ENCODE measurements around the gene HSPH1.
"Not testable (repeated sequence)": the region's sequence is repeated elsewhere in the genome, so short reads cannot be mapped to it uniquely, and the experiment has no call there.

HSPH1 gene

DNA sequence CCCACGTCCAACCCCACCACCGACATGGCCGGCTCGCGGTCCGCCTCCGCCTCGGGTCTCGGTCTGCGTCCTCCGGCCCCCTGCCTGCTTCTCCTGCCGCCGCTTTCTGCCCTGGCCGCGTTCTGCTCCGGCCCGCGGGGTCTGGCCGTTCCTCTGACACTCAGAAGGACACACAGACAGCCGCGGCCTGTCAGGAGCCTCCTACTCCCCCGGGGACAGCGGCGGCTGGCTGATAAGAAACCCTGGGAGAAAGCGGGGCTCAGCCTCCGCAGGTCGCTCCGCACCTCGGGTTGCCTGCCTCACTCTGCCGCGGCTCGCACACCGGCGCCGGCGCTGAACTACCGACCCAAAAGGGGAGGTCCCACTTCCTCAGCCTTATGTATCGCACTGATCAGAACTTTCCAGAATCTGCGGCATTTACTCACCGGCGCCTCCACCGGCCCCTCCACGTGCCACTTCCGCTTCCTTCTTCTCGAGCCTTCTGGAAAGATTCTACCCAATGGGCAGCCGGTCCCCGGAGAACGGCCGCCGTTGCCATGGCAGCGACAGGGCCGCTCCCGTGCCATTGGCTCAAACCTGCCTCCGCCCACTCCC, at the start of gene HSPH1:
Gene HSPH1, minus strand, starts transcription at position 348 of the 594 bp plus-strand sequence. Its CDS starts 322 bp downstream, at position 26.
- peak; percentile 99 for DNase-seq

DNA sequence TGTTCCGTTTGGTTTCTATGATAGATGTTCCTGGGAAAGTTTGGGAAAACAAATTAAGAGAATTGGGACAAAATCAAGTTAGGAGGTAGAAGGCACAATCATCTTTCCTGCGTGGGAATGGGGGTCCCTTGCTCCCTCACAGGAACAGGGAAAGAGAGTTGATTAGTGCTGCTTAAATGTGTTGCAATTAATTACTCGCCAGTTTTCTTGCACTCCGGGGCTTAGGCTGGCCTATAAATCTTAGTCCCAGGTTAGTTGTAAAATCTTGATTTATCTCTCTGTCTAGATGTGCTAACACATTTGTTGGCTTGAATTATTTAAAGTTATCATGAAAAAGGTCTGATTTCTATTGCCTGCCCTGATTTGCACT, 48.1 kb upstream of the HSPH1 start:
- no peak for DNase-seq

DNA sequence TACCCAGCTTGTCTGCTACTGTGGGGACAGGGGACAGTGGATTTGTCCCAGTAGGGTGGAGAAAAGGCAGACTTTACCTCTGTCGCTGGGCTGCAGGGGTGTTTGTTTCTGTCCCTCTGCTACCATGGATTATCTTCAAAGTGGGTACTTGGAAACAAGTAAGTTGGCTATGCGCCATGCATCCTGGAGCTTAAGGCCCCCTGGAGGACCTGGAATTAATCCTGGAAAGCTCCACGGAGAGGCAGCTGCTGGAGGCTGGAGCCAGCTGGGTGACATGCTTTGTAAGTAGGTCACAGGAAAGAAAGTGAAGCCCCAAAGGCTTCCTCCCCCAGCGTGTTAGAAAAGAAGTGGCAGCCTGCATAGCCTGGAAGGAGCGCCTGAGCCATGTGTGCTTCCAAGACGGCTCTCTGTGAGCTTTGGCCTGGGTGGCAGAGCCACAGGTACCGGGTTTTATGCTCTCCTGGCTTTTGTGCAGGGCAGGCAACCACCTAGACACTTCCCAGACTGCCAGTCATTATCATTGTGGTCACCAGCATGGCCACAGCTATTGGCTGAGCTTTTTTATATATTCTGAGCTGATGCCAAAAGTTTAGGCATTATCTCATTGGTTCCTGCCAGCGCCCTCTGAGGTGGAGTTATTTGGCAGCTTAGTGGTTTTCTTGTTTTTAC, 47.6 kb upstream of the HSPH1 start:
- no peak for DNase-seq

DNA sequence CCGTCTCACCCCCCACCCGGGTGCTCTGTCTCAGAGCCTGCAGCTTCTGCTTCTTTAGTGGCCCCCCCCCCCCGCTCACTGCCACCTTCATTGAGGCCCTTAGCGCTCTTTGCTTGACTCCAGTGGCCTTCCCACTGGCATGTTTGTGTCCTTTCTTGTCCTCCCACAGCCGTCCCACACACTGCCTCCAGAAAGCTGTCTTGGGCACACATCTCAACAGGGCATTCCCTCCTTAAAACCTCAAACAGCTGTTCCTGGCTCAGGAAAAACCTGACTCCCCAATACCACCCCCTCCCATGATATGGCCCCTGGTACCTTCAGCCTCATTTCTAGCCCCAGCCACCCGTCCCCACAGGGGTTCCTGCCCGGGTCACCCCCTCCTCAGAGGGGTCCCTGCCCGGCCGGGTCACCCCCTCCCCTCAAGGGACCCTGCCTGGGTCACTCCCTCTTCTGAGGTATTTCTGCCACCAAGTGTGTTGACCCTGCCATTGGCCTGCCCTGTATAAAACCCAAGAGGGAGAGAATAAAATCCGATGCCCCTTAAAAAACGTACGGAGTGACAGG, 46.9 kb upstream of the HSPH1 start:
- no peak for DNase-seq

DNA sequence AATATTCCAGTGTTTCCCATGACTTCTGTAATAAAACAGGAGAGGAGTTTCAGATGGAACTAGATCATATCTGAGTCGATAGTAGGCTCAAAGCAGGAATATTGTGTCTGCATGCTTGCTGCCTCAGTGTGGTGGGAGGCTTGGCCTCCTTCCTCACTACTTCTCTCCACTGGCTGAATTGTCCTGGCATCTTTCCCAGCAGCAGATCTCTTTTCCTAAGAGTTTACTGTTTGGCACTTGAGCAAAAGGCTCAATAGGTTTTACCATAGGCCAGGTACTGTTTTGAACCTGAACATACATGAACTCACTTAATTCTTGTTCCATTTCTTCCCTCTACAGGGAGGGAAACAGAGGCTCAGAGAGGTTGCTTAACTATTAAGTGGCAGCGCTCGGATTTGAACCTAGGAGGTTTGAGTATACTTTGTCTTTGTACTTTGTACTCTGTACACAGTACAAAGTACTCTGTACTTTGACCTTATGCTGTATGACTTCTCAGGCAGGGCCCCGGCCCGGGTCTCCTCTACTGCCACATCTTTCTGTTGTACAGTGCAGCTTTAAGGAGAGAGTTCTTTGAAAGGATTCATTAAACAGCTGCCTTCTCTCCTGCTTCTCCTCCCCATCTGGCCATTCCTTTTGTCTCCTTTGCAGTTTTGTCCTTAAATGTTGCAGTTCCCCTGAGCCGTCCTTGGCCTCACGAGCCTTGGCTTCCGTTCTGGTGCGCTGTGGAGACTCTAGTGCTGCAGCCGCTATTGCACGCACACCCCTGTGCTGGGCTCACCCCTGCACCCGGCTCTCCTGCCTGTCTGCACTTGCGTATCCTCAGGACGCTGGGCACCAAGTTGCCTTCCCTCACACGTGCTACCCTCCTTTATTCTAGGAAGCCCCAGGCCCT, 46.2 kb upstream of the HSPH1 start:
- no peak for DNase-seq

DNA sequence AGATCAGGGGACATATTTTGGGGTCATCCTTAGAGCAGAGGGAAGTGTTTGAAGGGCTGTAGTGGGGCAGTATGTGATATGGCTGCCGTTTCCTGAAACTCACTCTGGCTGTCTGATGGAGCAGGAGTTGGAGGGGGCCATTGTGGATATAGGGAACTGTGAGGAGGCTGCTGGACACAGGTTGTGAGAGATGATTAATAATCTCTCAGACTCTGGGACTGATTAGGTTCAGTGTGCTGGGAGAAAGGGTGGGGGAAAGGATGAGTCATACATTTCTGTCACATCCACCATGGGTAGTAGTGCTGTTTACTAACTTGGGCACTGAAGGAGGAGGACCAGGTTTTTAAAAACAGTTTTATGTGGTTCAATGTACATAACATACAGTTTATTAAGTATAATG, 42.9 kb upstream of the HSPH1 start:
- DNase-seq: no peak

DNA sequence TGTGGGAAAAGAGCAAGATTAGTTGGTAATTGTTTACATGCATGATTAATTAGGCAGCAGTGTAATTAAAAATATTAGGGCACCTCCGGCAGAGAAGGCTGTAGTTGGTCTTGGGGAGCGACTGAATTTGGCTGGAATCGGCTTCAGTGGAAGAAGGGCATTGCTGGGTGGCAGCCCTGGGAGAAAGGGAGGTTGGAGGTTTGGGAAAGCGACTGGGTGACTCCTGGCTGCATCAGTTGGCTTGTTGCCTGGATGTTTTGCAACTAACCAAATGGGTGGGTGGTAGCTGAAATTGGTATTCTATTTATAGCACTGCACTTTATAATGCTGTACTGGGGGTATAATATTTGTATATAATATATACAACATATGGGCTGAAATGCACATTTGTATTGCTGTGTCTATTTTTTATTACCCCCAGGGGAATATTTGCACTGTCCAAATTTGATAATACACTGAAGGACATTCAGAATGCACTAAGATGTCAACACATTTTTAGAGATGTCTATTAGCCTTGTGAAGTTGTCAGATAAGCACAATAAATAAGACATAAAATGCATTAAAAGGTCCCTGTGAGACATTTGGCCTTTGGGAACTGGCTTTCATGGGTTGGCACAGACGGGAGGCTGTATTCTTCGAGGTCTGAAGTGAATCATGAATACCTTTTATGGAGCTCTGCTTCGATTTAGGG, 39.8 kb upstream of the HSPH1 start:
- DNase-seq: no peak

DNA sequence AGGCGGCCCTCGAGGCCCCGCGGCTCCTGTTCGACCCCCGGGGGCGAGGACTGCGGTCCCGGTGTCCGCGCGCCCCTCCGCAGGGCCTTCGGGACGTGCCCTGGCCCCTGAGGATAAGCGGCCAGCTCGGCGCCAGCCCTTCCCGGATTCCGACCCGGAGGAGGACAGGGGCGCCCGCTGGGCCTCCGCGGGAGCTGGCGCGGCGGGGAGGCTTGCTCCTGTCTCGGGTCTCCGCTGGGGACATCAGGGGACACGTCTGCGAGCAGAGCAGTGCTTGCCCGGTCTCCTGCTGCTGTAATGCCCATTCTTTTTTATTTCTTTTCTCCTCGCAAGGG, 38.9 kb upstream of the HSPH1 start:
- peak; percentile 35 for DNase-seq

DNA sequence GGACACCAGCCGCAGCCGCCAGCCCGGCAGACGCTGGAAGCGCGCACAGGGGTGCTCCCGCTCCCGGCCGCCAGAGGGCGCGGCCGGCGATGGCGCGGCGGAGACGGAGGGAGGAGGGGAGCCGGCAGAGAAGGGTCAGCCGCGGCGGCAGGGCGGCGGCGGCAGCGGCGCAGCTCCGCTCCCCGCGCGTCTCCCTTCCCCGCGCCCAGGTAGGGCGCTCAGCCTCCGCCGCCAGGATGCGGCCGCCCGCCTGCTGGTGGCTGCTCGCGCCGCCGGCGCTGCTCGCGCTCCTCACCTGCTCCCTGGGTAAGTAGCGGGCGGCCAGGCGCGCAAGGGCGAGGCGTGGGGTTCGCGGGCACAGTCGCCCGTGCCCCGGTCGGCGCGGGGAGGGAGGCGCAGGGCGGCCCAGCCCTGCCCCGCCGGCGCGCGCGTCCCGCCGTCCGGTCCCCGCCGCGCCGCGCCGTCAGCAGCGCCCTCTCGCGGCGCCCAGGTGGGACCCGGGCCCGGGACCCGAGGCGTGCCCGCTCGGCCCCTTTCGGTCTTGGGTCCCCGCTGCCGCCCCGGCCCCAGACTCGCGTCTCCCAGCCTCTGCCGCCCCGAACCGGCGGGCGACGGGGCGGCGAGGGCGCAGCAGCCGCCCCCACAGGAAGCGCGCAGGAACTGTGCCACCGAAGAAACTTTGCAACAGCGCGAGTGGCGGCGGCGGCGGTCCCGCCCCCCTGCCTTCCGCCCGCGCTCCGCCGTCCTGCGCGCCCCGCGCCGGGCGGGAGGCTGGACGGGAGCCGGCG, 38.3 kb upstream of the HSPH1 start, which contains the start of gene B3GLCT:
Gene B3GLCT, plus strand, starts transcription at position 127 of the 788 bp plus-strand sequence. Its CDS starts 110 bp downstream, at position 237.
- peak; percentile 70 for DNase-seq

DNA sequence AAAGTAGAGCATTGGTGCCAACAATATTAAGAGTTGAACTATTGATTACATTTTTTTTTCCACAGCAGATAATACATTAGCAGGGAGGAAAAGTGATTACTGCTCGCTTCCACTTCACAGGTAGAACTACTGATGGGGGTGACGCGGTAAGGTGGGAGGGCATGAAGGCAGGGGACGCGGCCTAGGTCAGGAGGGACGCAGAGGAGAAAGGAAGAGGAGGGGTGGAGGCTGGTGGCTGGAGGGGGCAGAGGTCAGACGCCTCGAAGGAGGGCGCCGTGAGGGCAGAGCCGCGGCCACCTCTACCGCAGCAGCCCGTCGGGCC, 37.8 kb upstream of the HSPH1 start:
- no peak for DNase-seq

DNA sequence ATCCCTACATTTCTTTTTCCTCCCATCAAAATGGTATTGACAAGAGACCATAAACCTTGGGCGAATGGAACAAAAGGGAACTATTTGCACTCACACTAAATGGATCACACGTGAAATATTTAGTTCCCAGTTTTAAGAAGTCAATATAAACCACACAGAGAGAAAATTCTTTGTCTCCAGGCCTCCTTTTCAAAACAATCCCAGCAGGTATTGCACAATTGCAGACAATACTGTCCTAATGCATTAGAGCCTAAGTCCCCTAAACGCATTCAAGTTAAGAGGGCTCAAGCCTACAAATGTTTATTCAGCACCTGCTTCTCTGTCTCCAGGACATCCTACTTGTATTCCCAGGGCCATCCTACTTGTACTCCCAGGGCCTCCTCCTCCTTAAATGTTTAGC, 36.8 kb upstream of the HSPH1 start:
- no peak for DNase-seq

DNA sequence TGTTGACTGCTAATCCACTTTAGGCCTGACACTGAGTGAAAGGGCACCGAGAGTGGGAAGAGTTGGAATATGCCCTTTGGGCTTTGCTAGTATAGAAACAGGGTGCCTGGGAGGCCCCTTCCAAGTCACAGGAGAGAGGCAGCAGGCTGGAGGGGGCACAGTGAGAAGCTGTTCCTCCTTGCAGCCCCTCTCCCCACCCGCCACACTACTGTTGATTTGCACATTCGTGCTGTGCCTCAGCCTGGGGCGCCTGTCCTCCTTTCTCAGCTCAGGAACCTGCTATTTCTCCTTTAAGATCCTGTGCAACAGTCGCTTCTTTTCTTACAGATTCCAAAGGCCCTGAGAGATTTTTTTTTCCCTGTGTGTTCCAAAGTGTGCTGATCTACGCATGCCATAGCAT, 35.3 kb upstream of the HSPH1 start:
- no peak for DNase-seq

DNA sequence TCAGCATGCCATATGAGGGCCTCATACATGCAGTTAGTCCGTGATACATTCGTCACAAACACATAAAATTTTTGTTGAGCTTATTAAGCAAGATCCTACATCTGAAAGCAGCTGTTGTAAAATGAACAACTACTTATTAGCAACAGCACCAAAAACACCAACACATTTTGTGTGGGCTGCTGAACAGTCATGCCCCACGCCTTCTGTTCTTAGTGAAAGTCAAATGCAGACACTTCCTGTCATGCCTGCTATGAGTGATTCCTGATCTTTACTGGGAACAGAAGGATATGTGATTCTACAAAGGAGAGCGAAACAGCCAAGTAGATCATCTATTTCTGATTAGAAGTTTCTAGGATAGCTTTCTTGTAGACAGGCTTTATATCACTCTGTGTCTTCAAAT, 33.9 kb upstream of the HSPH1 start:
- DNase-seq: no peak

DNA sequence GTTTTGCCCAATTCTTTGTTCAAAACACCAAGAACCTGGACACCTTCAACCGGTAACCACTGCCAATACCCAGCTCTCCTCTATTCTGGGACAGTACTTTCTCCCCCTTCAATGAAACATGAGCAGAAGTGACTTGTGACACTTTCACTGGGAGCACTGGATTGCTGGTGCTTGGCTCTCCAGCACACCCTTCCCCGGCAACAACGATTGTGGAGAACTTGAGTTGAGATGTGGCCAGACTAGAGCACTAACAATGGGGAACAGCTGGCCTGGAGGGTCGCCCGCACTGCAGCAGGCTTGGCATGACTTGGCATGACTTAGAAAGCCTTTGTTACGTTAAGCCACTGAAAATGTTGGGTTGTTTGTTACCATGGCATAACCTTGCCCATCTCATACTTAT, 30.6 kb upstream of the HSPH1 start:
- DNase-seq: no peak

DNA sequence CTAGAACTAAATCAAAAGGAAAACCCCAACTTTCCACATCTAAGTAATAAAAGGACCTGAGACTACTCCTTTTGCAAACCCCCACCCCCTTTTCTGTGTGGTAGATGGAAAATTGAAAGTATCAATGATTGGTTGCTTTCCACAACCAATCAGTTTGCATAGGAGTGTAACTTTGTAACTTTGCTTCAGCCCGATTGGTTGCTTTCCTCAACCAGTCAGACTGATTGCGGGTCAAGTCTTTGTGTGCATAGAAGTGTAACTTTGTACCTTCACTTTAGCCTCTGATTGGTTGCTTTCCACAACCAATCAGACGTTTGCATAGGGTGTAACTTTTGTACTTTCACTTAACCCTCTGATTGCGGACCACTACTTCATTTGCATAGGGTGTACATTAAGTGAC, 30.0 kb upstream of the HSPH1 start:
- DNase-seq: no peak

DNA sequence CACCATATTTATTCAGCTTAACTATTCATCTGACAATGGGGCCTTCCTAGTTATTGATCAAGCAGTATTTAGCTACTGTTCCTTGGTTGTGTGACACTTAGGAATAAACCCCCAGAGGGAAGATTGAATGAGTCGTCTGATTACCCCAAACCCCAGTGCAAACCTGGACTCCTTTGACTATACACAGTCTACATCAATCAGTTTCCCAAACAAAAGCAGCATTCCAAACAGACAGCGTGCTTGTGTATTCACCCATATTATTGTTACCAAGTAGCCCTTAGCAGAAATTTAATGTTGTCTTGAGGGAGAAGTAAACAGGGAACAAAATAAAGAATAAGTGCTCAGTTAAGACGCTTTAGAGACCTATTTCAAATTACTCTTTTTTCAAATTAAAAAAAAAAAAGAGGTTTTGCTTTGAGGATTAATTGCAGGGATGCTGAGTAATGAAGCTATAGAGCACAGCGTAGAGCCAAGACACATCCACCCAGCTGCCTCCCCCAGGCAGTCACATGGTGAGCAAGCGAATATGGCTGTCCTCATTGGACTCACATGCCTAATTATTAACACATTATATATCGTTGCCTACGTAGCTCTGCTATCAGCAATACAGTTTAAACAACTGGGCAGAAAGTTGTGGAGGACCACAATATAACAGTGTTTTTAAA, 23.4 kb upstream of the HSPH1 start:
- DNase-seq: no peak

DNA sequence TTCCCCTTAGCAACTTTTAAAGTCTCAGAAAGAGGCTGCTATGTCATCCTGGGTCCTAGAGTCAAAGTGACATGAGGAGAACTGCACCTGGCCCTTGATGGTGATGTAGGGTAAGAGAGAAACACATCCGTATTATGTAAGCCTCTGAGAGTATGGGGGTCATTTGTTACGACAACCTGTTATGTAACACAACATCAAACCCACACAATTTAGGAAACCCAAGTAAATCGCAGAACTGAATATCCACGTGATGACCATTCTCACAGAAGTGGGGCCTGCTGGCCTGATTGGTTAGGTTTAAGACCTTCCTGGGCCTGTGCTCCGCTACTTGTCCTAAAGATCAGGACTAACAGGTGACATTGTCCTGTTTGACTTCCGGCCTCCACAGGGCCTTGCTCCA, 22.7 kb upstream of the HSPH1 start:
- no peak for DNase-seq

DNA sequence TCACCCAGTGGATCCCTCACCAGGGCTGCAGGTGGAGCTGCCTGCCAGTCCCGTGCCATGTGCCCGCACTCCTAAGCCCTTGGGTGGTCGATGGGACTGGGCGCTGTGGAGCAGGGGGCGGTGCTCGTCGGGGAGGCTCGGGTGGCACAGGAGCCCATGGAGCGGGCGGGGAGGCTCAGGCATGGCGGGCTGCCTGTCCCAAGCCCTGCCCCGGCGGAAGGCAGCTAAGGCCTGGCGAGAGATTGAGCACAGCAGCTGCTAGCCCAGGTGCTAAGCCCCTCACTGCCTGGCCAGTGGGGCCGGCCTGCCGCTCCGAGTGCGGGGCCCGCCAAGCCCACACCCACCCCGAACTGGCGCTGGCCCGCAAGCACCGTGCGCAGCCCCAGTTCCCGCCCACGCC, 21.3 kb upstream of the HSPH1 start:
- DNase-seq: no peak

DNA sequence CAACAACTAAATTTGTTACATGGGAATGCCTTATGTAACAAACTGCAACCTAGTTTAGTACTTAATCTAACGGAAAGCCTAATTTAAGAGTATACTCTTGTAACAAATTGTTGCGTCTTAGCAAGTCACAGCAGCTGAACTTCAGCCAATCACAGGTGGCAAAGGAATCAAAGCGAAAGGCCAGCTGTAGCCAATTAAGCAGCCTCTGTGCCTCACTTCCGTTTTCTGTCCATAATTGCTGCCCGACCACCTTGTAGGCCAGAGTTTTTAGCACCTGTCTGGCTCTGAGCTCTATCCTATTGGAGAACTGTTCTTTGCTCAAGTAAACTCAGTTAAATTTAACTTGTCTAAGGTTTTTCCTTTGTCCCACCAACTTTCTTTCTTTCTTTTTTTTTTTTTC, 18.1 kb upstream of the HSPH1 start:
- DNase-seq: no peak

DNA sequence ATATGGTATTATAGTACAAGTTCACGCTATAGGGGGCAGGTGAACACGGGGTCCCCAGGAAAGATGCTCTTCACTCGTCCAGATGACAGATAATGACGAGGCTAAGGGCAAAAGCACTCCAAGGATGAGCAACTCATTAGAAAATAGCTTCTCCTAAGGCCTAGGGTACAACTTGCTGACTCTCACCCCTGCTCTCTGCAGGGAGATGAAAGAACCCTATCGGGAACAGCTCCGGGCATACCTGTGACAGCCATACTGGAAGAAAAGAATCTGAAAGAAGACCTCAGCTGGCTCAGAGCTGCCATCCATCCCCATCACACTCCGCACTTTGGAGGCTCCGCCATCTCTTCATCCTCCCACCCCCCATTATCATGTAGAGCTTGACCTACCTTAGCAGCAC, 17.5 kb upstream of the HSPH1 start:
- DNase-seq: no peak

DNA sequence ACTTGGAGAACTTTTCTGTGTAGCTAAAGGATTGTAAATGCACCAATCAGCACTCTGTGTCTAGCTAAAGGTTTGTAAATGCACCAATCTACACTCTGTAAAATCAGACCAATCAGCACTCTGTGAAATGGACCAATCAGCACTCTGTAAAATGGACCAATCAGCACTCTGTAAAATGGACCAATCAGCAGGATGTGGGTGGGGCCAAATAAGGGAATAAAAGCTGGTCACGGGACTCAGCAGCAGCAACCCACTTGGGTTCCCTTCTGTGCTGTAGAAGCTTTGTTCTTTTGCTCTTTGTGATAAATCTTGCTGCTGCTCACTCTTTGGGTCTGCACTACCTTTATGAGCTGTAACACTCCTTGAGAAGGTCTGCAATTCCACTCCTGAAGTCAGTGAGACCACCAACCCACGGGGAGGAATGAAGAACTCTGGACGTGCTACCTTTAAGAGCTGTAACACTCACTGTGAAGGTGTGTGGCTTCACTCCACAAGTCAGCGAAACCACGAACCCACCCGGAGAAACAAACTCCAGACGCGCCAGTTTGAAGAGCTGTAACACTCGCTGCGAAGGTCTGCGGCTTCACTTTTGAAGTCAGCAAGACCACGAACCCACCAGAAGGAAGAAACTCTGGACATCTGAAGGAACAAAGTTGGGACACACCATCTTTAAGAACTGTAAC, 16.2 kb upstream of the HSPH1 start:
- not testable (repeated sequence) for DNase-seq

Measured in stimulated activated naive CD4-positive, alpha-beta T cell treated with Interleukin-2 at 50 U/mL for 16 hours (primary cell).